ENCODE data around the gene RBM24. TPM values are rescaled to one million over a fixed set of nuclear protein-coding genes. Genes with fewer than 3 reads are reported as not detected.

RBM24 gene
- polyA plus RNA-seq, 1 donor, result 348 TPM

DNA sequence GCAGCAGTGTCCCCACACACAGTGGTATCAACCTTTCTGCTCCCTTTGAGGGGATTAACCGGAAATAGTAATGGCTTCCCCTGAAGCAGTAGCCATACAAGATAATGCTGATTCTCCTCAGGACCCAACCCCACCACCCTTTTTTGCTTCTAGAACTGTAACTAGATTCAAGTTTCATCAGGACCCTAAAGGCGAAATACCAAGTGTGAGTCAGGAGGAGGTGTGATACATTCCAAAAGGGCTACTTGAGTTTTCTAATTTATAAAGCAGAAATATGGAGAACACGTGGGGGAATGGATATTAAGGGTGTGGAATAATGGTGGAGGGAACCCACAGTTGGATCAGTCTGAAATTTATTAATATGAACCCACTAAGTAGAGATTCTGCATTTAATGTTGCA lies 60.7 kb downstream of the RBM24 start:
- no peak for DNase-seq (ENCODE audit: low read depth)

DNA sequence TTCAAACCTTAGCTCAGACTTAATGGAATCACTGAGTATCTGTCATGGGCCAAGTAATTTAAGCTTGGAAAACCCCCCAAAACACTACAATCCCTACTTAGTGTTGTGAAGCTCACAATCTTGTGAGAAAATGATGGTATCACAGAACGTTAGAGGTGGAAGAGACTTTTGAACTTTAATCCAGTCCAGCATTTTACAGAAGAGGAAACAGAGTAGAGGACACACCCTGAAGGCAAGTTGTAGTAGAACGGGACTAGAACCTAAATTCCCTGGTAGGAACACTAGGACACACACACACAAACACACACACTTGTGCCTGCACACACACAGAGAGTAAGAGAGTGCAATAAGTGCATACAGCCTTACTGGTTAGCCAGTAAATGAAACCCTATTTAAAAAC lies 62.1 kb downstream of the RBM24 start:
- no peak for DNase-seq (ENCODE audit: low read depth)

Other genes with a start within 250 kb of the RBM24 start
- gene STMND1, start 179.3 kb upstream of the RBM24 start, polyA plus RNA-seq (ENCODE audit: insufficient read length), result 0.34 TPM
- 203 TPM for gene CAP2, start 112.2 kb downstream of the RBM24 start, polyA plus RNA-seq (ENCODE audit: insufficient read length)

All from forelimb muscle (tissue), 1 donor.